ENCODE measurements around the gene IQCK. TPM values are rescaled to one million over a fixed set of nuclear protein-coding genes. Genes with fewer than 3 reads are reported as not detected.

IQCK gene
- total RNA-seq, 2 donors from 2014 or later = 17.5 to 18.1 TPM

DNA sequence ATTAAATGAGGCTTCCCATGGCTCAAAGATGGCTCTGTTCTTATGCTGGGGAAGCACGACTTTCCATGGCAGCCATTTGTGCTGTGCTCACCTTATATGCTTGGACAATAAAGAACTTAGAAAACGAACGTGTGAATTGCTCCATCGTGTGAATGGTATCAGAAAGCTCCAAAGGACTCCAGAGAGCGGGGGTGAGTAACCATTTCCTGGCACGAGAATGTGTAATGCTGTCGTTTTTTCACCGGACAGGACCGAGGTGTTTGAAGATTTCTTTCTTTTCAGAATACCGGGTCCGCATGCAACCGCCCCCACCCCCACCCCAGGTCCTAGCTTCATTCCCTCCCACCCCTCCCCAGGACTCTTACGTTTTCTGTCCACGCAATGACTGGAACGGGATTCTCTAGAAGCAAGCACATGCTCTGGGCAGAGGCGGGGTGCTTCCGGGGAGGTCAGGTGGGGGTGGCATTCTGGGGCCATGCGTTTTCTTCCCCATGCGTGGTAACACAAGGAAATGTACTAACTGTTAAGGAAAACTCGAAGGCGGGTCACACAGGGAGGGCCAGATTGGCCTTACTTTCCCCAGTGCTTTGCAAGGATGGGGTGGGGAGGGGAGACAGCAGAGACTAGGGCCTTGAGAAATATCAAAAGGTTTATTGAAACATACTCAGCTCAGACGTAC, 140.4 kb downstream of the IQCK start:
- H3K27ac ChIP-seq = no peak overlapping the region
- DNase-seq (ENCODE audit: low spot score) (no peak), ATAC-seq (ENCODE audit: insufficient number of reproducible peaks, low FRiP score, low read depth) (no peak)
- H3K9me3 ChIP-seq = no peaks in the 10 kb centered on the region
- H3K36me3 ChIP-seq = no peaks in the 10 kb centered on the region
- H3K27me3 ChIP-seq (replicated peaks; ENCODE audit: insufficient read depth) = no peaks in the 10 kb centered on the region
- peaks cover 0 to 4% of the 10 kb centered on the region in 2 donors for H3K4me1 ChIP-seq (ENCODE audit: control insufficient read depth in 1 of 2, low read depth in 2 of 2)
- H3K4me3 ChIP-seq = no peak overlapping the region
- TF ChIP-seq, protein P1, sequence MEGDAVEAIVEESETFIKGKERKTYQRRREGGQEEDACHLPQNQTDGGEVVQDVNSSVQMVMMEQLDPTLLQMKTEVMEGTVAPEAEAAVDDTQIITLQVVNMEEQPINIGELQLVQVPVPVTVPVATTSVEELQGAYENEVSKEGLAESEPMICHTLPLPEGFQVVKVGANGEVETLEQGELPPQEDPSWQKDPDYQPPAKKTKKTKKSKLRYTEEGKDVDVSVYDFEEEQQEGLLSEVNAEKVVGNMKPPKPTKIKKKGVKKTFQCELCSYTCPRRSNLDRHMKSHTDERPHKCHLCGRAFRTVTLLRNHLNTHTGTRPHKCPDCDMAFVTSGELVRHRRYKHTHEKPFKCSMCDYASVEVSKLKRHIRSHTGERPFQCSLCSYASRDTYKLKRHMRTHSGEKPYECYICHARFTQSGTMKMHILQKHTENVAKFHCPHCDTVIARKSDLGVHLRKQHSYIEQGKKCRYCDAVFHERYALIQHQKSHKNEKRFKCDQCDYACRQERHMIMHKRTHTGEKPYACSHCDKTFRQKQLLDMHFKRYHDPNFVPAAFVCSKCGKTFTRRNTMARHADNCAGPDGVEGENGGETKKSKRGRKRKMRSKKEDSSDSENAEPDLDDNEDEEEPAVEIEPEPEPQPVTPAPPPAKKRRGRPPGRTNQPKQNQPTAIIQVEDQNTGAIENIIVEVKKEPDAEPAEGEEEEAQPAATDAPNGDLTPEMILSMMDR (IDR thresholded peaks at IDR 0.05) = no peak

GRCh38 chr16:19859166-19859565, 141.1 kb downstream of the IQCK start:
- no peaks in the 10 kb centered on the region for H3K36me3 ChIP-seq
- DNase-seq (ENCODE audit: low spot score) (no peak), ATAC-seq (ENCODE audit: insufficient number of reproducible peaks, low FRiP score, low read depth) (no peak)
- H3K27me3 ChIP-seq (replicated peaks; ENCODE audit: insufficient read depth) = no peaks in the 10 kb centered on the region
- no peak overlapping the region for H3K4me3 ChIP-seq
- no peaks in the 10 kb centered on the region for H3K9me3 ChIP-seq
- no peak overlapping the region for H3K27ac ChIP-seq
- H3K4me1 ChIP-seq (ENCODE audit: control insufficient read depth in 1 of 2, low read depth in 2 of 2) = peaks cover 0 to 4% of the 10 kb centered on the region in 2 donors
- TF ChIP-seq, protein P1 (IDR thresholded peaks at IDR 0.05) = no peak

GRCh38 chr16:19859603-19860002, 141.5 kb downstream of the IQCK start:
- TF ChIP-seq, protein P1 (IDR thresholded peaks at IDR 0.05) = no peak
- no peak overlapping the region for H3K27ac ChIP-seq
- H3K27me3 ChIP-seq (replicated peaks; ENCODE audit: insufficient read depth) = no peaks in the 10 kb centered on the region
- DNase-seq (ENCODE audit: low spot score) (no peak), ATAC-seq (ENCODE audit: insufficient number of reproducible peaks, low FRiP score, low read depth) (no peak)
- no peaks in the 10 kb centered on the region for H3K36me3 ChIP-seq
- H3K4me1 ChIP-seq (ENCODE audit: control insufficient read depth in 1 of 2, low read depth in 2 of 2) = peaks cover 0 to 4% of the 10 kb centered on the region in 2 donors
- H3K4me3 ChIP-seq = no peak overlapping the region
- H3K9me3 ChIP-seq = no peaks in the 10 kb centered on the region

- H3K27me3 ChIP-seq (replicated peaks; ENCODE audit: insufficient read depth) = no peaks in the 10 kb centered on the region
- H3K4me3 ChIP-seq = no peak overlapping the region
- H3K9me3 ChIP-seq = no peaks in the 10 kb centered on the region
- H3K36me3 ChIP-seq = no peaks in the 10 kb centered on the region
- TF ChIP-seq, protein P1 (IDR thresholded peaks at IDR 0.05) = no peak
- ATAC-seq (ENCODE audit: insufficient number of reproducible peaks, low FRiP score, low read depth) (no peak), DNase-seq (ENCODE audit: low spot score) (no peak)
- peaks cover 0 to 4% of the 10 kb centered on the region in 2 donors for H3K4me1 ChIP-seq (ENCODE audit: control insufficient read depth in 1 of 2, low read depth in 2 of 2)
- no peak overlapping the region for H3K27ac ChIP-seq
Measured at GRCh38 chr16:19860166-19861041, 142.3 kb downstream of the IQCK start.

- Histone ChIP-seq H3K27ac (no peak overlapping the region), H3K4me3 (no peak overlapping the region), H3K27me3 (replicated peaks; ENCODE audit: insufficient read depth) (no peaks in the 10 kb centered on the region), H3K36me3 (no peaks in the 10 kb centered on the region), H3K9me3 (no peaks in the 10 kb centered on the region), H3K4me1 (ENCODE audit: control insufficient read depth in 1 of 2, low read depth in 2 of 2) (peaks cover 0 to 4% of the 10 kb centered on the region in 2 donors)
- TF ChIP-seq, protein P1 (IDR thresholded peaks at IDR 0.05) = no peak
- DNase-seq (ENCODE audit: low spot score) (no peak), ATAC-seq (ENCODE audit: insufficient number of reproducible peaks, low FRiP score, low read depth) (no peak)
Measured at GRCh38 chr16:19861133-19861532, 143.1 kb downstream of the IQCK start.
